HS-27A (cell line): Measurements from ENCODE around the gene THSD8.
A peak's percentile ranks its signal among the peaks of the same experiment; 100 is the strongest.
"Not testable (repeated sequence)": the region's sequence is repeated elsewhere in the genome, so short reads cannot be mapped to it uniquely, and the experiment has no call there.

Experiments used
- DNase-seq: peaks from one replicate; pipeline ENCODE4 v3.0.0-alpha.2; 2012; ENCODE audit warnings: low read depth, missing footprints

The THSD8 gene

DNA sequence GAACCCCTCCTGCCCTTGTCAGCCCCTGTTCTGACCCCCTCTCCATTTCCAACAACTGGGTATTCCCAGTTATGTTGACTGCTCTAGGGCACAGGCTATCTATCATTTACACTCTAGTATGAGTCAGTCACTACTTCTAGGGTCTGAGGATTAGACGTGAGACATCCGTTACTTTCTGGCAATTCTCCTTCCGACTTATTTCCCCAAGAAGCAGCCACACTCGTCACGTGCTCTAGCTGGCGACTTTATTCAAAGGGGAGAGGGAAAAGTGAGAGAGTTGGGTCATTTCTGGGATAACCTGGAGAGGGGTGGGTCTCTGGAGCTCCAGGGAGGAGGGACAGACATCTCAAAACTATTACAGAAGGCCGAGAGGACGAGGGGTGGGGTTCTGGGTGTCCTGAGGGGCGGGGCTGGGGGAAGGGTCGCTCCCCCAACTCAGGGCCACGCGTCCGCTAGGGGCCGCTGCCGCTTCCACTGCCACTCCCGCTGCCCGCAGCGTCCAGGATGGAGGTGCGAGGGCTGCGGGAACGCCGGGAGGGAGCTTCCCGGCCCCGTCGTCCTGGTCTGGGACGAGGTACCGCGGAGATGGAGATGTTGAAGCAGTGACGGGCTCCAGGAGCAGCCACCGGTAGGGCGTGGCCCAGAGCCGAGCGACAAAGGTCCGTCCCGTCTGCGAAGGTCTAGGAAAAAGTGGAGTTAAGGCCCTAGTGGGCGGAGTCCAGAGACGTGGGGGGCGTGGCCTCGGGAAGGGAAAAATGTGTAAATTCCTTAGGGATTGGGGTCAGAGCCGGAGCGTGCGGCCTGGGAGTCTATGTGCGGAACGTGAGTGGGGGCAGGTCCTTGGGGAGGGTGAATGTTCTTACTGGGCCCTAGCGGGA lies 23.6 kb downstream of the THSD8 start:
- no peak for DNase-seq

DNA sequence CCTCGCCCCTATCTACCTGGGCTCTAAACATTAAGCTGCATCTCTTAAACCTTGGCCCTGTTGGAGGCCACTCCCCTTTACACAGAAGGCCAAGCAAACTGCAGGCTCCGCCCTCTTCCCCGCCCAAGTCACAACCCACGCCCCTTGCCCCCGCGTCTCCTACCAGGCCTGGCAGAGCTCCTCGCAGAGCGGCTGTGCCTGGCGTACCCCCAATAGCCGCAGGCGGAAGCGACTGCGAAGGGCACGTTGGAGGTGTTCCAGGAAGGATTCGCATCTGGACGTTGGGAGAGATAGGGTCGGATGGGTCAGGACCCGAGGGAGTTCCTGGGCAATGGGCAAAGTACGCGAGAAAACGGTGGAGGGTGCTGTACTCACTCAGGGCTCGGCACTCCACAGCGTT lies 26.6 kb downstream of the THSD8 start:
- DNase-seq = no peak

DNA sequence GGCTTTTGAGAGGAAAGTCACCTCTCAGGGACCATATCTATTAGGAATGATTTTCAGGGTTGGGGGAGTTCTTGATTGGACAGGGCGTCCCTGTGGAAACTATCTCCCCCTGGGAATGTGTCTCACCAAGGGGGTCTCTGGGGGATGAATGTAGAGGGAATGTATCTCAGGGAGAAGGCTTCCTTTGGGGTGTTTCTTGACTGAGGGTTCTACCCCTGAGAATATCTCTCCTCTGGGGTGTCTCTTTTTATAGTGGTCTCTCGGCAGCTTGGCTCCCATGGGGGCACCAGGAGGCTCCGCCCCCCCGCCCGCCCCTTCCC lies 31.5 kb downstream of the THSD8 start:
- no peak for DNase-seq

DNA sequence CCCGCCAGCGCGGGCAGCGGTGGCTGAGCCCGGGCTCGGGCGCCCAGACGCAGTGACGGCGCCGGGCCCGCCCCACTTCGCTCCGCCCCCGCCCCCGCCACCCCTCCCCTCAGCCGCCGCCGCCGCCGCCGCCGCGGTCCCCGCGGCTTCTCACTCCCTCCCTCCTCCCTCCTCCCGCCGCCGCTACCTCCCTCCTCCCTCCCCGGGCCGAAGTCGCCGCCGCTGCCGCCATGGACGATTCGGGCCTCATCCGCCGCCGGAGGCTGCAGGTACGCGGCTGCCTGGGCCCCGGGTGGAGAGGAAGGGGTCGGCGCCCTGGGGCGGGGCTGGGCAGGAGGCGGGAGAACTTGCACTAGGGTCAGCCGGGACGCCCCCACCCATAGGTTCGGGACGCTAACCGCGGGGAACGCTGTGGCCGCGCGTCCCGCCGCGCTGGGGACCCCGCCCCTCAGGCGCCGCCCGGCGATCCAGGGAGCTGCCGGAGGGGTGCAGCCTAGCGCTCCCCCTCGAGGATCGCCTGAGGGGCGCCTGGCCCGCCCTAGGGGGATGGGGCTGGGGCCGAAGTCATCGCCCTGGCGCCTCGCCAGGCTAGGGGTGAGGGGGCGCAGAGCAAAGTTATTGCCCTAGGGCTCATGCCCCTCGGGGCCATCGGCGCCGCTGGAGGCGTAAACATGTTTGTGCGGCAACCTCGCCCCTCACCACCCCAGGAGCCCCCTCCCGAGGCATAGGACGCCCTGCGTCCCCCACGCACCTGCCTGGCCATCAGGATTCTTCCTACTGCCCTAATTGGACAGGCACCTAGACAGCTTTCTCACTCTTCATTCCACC lies 32.1 kb downstream of the THSD8 start:
- no peak for DNase-seq

DNA sequence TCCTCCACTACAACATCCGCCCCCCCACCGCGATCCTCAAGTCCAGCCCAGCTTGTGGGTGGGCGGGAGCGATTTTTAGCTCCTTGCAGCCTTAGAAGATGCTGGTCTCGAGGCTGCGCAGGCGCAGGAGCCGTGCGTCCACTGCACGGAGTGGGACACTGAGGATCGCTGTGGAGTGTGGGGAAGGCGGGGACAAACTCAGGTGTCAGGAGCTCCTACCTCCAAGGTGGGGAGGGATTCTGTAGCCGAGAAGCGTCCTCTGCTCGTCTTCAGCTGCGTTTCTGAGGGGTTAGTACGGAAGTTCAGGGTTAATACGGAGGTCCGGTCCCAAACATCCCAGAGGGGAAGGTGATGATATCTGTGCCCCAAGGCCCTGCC lies 32.7 kb downstream of the THSD8 start, which contains the start of gene RTBDN:
TSS of gene RTBDN (minus strand) at position 14 of the 378 bp plus-strand sequence. CDS start 4,600 bp downstream, outside the sequence.
- no peak for DNase-seq

DNA sequence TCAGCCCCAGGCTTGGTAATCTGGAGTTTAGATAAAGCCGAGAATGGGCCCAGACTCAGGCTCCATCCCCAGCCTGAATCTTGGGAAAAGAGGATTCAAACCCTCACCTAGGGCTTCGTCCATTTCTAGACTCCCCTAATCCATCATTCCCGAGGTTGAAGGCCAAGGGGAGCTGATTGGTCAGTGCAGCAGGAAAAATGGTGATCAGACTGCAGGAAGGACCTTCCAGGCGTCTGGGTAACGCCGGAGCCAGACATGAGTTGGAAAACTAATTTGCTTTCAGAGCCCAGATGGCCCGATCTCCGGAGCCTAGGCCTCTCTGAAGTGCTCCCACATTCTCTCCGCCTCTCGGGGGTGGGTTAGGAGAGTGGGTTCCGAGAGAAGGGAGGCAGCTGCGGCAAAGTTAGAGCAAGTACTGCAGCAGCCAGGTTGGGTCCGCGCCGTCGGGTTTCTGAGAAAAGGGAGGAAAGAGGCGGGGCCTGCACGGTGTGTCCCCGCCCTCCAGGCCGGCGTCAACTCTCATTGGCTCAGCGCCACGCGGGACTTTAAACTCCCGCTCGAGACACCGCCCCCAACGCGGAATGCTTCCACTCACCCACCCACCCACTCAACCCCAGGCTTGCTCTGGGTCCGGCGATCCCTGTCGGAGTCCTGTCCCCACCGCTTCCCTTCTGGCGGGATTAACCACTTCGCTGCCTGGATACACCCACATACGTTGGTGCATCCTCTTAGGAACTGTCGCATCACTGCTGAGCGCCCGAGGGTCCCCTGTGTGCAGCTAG lies 33.3 kb downstream of the THSD8 start:
- no peak for DNase-seq

DNA sequence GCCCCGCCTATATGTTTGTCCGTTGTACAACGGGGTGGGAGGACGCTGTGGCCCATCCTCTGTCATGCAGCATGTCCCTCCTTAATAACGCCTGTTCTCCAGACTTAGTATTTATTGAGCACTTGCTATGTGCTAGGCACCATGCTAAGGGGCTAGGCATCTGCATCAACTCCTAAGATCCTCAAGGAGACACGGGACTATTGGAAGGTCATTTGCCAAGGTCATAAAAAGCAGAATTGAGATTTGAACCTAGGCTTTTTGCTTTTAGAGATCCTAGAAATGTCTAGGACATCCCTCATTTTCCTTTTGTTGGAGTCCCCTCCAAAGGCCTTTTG lies 34.6 kb downstream of the THSD8 start:
- DNase-seq = no peak

DNA sequence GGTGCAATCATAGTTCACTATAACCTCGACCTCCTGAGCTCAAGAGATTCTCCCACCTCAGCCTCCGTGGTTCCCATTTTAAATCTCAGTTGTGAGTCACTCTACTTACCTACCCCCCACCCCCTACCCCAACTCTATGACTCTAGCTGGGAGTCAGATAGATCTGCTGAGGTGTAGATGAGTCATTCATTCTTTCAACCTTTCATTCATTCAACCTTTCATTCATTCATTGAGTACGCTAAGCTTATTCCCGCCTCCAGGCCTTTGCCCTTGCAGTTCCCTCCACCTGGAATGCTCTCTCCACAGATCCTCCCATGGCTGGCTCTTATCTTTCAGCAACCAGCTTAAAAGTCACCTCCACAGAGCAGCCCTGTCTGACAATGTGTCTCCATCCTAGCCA lies 35.4 kb downstream of the THSD8 start:
- DNase-seq = no peak

DNA sequence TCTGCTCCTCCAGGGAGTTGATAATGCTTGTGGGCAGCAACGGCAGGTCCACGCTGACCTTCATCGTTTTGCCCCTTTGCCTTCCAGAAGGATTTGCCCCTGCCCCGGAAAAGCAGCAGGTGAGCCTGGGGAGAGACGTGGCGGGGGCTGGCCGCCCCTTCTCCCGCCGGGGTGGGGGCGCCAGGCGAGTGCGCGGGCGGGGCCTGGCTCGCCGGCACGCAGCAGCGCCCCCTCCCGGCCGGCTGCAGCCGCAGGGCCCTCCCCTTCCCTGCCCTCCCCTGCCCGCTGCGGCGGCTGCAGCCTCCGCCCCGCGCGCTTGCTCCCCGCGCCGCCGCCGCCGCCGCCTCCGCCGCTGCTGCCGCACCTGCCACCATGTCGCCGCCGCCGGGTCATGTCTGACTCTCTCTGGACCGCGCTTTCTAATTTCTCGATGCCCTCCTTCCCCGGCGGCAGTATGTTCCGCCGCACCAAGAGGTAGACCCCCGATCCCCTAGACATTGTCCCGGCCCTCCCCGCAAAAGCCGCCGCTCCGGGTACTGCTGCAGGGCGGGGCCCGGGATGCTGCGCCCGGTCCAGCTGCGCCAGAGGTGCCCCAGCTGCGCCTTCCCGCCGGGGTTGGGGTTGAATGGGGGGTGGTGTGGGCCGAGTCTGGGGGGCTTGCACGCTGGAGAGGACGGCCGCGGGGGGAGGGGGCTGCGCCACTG lies 36.5 kb downstream of the THSD8 start, which contains the start of gene MAST1:
TSS of gene MAST1 (plus strand) at position 334 of the 704 bp plus-strand sequence. CDS start at position 392, 58 bp downstream.
- DNase-seq = no peak

DNA sequence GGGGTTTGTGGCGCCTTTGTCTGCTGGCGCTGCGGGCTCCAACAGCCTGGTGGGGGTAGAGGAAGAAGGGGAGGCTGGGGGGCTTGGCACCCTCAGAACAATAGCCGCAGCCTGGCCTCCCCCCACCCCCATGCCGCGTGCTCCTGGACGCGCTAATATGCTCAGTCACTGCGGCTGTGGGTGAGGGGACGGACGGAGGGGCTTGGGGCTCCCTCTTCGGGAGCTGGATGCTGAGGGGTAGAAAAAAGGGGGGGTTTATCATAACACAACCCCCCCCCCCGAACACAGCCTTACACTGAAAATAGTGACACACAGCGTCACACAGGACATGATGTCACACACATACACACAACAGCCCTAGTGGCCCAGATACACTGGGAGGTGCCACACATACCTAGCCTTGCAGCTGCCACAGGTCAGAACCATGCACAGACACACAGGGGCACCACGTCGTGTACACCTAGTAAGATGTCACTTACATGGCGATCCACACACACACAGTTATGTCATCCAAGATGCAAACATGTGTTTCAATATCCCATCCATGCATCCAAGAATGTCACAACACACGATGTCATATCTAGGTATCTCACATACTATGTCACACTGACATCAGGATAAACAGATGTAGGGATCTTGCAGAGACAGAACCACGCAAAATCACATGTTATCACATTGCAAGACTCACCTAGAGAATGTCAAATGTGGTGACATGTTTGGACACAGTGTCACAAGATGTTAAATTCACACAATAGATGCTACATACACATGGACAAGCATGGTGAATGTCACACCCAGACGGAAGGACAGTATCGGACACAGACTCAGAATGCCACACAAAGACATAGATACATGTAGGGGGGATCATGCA lies 37.3 kb downstream of the THSD8 start:
- DNase-seq = no peak

DNA sequence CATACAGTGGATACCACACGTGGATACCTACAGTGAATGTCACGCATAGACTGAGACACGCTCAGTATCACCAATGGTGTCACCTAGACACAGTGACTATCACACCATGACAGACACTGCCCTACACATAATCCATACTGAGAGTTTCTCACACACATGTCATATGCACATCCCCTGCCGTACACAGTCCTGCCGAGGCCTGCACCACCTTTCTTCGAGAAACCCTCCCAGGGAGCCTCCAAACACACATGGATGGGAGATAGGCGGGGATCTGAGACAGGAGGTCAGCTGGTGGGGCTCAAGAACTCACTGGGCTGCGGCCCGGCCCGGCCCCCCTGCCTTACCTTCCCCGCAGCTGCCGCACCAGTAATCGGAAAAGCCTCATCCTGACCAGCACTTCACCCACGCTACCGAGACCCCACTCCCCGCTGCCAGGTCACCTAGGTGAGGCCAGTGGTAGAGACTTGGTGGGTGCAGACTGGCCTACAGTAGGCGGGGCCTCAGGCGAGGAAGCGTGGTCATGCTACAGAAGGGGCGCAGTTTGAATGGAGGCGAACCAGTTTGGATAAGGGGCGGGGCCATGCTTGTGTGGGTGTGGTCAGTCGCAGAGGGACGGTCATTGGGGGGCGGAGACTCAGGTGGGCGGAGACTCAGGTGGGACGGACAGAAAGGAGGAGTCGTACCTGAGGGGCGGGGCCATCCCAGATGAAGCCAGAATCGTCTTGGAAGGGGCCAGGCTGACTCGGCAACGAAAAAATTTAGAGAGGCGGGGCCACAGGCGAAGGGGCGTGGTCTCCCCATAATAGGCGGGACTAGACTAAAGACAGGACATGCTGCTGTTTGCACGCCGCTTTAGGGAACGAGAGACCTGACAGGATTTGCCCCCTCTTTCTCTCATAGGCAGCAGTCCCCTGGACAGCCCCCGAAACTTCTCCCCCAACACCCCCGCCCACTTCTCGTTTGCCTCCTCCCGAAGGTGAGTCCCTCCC lies 38.5 kb downstream of the THSD8 start:
- no peak for DNase-seq

DNA sequence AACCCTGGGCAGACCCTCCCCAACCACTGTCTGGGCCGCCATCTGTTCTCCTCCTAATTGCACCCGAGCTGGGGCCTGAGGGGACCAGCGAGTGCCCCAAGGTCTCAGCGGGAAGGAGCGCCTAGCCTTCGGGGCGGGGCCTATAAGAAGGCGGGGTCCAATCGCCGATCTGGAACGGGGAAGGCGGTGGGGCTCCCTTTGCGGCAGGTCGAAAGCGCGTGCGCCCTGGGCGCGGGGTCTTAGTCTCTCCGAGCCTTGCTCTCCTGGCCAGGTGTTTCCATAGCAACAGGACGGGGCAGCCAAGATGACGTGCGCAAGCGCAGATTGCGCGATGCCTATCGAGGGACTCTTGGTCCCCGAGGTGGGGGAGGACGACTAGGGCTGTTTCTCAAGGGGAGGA lies 39.2 kb downstream of the THSD8 start:
- no peak for DNase-seq

DNA sequence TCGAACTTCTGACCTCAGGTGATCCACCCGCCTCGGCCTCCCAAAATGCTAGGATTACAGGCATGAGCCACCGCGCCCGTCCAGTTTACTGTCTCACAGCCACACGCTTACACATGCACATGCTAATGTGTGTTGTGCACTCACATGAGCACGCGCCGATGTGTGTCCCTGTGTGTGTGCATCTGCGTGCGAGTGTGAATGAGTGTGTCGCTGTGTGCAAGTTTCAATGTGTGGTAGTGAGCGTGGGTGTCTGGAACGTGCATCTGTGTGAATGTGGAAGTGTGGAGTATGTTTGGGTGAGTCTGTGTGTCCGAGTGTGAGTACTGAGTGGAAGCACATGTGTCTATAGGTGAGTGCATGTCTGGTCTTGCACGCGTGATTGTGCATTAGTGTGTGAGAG lies 40.6 kb downstream of the THSD8 start:
- DNase-seq = no peak

DNA sequence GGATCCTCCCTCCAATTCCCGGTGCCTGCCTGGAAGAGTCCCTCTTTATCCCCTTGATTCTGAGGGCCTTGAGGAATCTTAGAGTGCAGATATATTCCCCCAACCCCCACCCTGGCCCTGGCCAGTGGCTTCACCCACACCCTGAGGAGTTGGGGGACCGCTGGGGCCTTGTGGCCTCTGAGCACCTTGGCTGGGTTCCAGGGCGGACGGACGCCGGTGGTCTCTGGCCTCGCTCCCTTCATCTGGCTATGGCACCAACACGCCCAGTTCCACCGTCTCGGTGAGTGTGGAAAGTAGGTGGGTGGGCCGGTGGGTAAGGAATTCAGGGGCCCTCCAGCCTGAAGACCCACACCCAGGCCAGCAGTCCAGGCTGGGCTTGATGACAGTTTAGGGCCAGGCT lies 41.5 kb downstream of the THSD8 start:
- DNase-seq = no peak

DNA sequence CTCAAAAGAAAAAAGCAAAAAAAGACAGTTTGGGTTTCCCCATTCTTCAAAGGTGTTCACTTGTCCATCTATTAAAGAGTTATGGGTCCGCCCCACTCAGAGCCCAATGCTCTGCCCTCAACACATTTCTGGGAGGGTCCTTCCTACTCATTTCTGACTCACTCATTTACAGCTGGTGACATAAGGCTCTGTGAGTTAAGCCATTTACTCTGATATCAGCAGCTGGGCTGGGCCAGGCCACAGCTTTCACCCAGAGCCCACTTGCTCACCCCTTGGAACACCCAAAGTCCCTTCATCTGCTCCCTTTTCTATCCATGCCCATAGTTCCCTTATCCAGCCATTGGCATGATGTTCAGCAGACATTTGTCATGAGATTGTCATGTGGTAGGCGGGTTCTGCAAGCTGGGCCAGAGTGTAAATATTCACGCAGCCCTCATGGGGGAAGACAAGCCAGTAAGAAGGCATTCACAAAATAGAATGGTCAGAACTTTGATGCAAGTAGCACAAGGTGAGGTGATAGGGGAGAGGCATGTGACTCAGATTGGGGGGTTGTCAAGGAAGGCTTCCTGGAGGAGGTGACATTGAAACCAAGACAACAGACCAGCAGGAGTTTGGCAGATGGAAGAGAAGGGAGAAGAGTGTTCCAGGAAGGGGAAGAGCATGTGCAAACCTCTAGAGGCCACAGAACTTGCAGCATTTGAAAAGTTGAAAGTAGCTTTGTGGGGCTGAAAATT lies 42.3 kb downstream of the THSD8 start:
- no peak for DNase-seq

DNA sequence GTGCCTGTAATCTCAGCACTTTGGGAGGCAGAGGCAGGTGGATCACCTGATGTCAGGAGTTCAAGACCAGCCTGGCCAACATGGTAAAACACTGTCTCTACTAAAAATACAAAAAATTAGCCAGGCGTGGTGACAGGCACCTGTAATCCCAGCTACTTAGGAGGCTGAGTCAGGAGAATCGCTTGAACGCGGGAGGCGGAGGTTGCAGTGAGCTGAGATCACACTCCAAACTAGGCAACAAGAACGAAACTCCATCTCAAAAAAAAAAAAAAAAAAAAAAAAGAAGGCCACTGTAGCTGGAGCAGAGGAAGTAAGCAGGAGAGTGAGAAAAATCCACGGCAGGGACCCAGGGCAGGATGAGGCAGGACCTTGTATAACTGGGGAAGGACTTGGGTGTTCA lies 44.7 kb downstream of the THSD8 start:
- not testable (repeated sequence) for DNase-seq

DNA sequence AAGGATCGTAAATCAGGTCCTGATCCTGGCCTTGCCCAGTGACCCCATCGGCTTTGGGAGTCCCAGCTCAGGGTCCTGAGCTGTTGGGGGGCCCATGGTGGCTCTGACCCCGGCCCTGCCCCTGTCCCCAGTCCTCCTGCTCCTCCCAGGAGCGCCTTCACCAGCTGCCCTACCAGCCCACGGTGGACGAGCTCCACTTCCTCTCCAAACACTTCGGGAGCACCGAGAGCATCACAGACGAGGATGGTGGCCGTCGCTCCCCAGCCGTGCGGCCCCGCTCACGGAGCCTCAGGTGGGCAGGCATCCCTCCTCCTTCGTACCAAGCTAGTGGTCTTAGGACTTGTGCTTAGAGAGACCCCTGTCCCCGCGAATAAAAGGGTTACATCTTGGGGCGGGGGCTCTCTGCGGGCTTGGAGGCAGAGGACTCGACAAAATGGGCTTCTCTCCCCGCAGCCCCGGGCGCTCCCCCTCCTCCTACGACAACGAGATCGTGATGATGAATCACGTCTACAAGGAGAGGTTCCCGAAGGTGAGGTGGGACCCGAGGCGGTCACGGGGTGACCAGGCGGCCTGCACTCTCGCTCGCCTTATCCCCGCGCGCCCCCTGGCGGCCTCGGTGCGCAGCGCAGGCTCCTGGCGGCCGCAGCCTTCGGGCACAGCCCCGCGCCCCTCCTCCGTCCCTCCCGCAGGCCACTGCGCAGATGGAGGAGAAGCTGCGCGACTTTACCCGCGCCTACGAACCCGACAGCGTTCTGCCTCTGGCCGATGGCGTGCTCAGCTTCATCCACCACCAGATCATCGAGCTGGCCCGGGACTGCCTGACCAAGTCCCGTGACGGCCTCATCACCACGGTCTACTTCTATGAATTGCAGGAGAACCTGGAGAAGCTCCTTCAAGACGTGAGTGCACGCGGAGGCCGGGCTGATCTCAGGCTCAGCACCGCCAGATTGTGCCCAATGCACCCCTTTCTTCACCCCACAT lies 45.6 kb downstream of the THSD8 start:
- peak; percentile 27 for DNase-seq
